Astrocyte (in vitro differentiated cells and primary cell): Measurements from ENCODE around the gene OSBPL5.

Experiments
- CTCF ChIP-seq: IDR thresholded peaks from 2 replicates; pipeline ENCODE4 v1.5.1; 2011; ENCODE audit warnings: low read depth, mild to moderate bottlenecking, inconsistent platforms, low read length, moderate library complexity; ENCODE audit not compliant: insufficient read depth
- EZH2 ChIP-seq: IDR thresholded peaks from 2 replicates; pipeline ENCODE4 v1.6.1; 2012; ENCODE audit warnings: mild to moderate bottlenecking, low read length, inconsistent platforms; ENCODE audit not compliant: insufficient read depth

- TF ChIP-seq CTCF (no peak), EZH2 (no peak)
Measured at GRCh38 chr11:3132831-3133260, 32.3 kb downstream of the OSBPL5 start.
